Measurements from ENCODE around the gene ARHGAP42.

DNA sequence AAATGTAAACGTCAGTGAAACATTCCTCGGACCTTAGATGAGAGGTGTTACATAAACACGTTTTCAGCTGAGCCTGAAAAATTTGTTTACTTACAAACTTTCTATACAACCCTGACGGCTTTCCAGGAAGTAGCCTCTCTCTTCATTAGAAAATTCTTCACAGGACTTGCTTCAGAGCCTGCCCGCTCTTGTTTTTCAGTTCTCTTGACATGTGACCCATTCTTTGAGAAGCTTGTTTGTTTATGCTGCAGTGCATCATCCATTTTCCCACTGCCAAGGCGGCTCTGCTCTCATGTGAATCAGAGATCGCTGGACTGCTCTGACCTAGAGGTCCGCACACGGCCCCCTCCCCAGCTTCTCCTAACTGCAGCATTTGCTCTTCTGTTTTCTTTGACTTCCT, 47.9 kb upstream of the ARHGAP42 start:
- no peak for TF ChIP-seq MXI1 (IDR thresholded peaks at IDR 0.05; ENCODE audit: borderline replicate concordance, low read depth, low read length)
- TF ChIP-seq NFE2L2 (IDR thresholded peaks at IDR 0.05; ENCODE audit: low read depth, low read length): no peak
- TF ChIP-seq BHLHE40 (IDR thresholded peaks at IDR 0.05; ENCODE audit: low read depth, low read length): 0 out of 2 replicates have a peak, but pooled peaks have one; percentile 8
- TF ChIP-seq, protein P1, sequence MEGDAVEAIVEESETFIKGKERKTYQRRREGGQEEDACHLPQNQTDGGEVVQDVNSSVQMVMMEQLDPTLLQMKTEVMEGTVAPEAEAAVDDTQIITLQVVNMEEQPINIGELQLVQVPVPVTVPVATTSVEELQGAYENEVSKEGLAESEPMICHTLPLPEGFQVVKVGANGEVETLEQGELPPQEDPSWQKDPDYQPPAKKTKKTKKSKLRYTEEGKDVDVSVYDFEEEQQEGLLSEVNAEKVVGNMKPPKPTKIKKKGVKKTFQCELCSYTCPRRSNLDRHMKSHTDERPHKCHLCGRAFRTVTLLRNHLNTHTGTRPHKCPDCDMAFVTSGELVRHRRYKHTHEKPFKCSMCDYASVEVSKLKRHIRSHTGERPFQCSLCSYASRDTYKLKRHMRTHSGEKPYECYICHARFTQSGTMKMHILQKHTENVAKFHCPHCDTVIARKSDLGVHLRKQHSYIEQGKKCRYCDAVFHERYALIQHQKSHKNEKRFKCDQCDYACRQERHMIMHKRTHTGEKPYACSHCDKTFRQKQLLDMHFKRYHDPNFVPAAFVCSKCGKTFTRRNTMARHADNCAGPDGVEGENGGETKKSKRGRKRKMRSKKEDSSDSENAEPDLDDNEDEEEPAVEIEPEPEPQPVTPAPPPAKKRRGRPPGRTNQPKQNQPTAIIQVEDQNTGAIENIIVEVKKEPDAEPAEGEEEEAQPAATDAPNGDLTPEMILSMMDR (conservative IDR thresholded peaks at IDR 0.05; ENCODE audit: low read depth, low read length): no peak
- no peak for TF ChIP-seq POLR2A (IDR thresholded peaks at IDR 0.05; ENCODE audit: low read depth, low read length)
- TF ChIP-seq SMC3 (IDR thresholded peaks at IDR 0.05; ENCODE audit: low read depth, low read length): no peak
- TF ChIP-seq RAD21 (IDR thresholded peaks at IDR 0.05; ENCODE audit: low read length): no peak
- no peak for TF ChIP-seq RFX5 (IDR thresholded peaks at IDR 0.05; ENCODE audit: low read depth, low read length)

Measured in IMR-90 (cell line).